Neuronal stem cell (in vitro differentiated cells): ENCODE data around the gene PIK3R2.
"Not testable (repeated sequence)": the region's sequence is repeated elsewhere in the genome, so short reads cannot be mapped to it uniquely, and the experiment has no call there.

ENCODE experiments used
- DNase-seq: peaks from one replicate; pipeline ENCODE4 v3.0.0-alpha.2; 2013; ENCODE audit warnings: low spot score
- H2AFZ ChIP-seq: one replicate; pipeline ENCODE4 v1.6.1; 2013; ENCODE audit warnings: mild to moderate bottlenecking, low read length, inconsistent platforms
- H2AK5ac ChIP-seq: 2 replicates; pipeline ENCODE4 v1.6.1; 2013; ENCODE audit warnings: low read depth, mild to moderate bottlenecking, inconsistent platforms, low read length, moderate library complexity, mixed read lengths
- H2BK120ac ChIP-seq: 2 replicates; pipeline ENCODE4 v1.6.1; 2013; ENCODE audit warnings: low read depth, mild to moderate bottlenecking, inconsistent platforms, low read length, moderate library complexity, mixed read lengths
- H2BK12ac ChIP-seq: one replicate; pipeline ENCODE4 v1.6.1; 2013; ENCODE audit warnings: low read length, inconsistent platforms
- H2BK15ac ChIP-seq: 2 replicates; pipeline ENCODE4 v1.6.1; 2013; ENCODE audit warnings: mild to moderate bottlenecking, low read length, inconsistent platforms, mixed read lengths
- H2BK5ac ChIP-seq: one replicate; pipeline ENCODE4 v1.6.1; 2013; ENCODE audit warnings: inconsistent platforms, mild to moderate bottlenecking, low read length, moderate library complexity
- H3K14ac ChIP-seq: one replicate; pipeline ENCODE4 v1.6.1; 2013; ENCODE audit warnings: low read length, inconsistent platforms
- H3K18ac ChIP-seq: 2 replicates; pipeline ENCODE4 v1.6.1; 2013; ENCODE audit warnings: low read length, inconsistent platforms
- H3K23ac ChIP-seq: 2 replicates; pipeline ENCODE4 v1.6.1; 2013; ENCODE audit warnings: low read depth, mild to moderate bottlenecking, mixed read lengths, low read length, inconsistent platforms; ENCODE audit not compliant: poor library complexity
- H3K27ac ChIP-seq: replicated peaks from 3 replicates; pipeline ENCODE4 v1.5.1; 2013; ENCODE audit warnings: low read length, inconsistent platforms
- H3K27me3 ChIP-seq, 3 experiments: 2 replicates each; pipeline ENCODE4 v1.6.1; 2013; ENCODE audit warnings: low read length in 3 of 3, mild to moderate bottlenecking in 2 of 3, inconsistent platforms in 1 of 3, low read depth in 1 of 3, mixed read lengths in 1 of 3, moderate library complexity in 1 of 3; ENCODE audit not compliant: control insufficient read depth in 3 of 3, insufficient read depth in 3 of 3
- H3K36me3 ChIP-seq, 2 donors: replicated peaks in 1 of 2; 2 replicates each; pipeline ENCODE4 v1.6.1; 2013; ENCODE audit warnings: low read length in 2 of 2; ENCODE audit not compliant: control insufficient read depth in 2 of 2, insufficient read depth in 2 of 2
- H3K4ac ChIP-seq: 2 replicates; pipeline ENCODE4 v1.6.1; 2013; ENCODE audit warnings: inconsistent platforms, mild to moderate bottlenecking, low read length, moderate library complexity
- H3K4me1 ChIP-seq, 2 donors: 1 replicate in 1 of 2; 2 replicates in 1 of 2; pipeline ENCODE4 v1.6.1; 2013; ENCODE audit warnings: low read length in 2 of 2, low read depth in 1 of 2; ENCODE audit not compliant: control insufficient read depth in 2 of 2, insufficient read depth in 1 of 2
- H3K4me2 ChIP-seq: one replicate; pipeline ENCODE4 v1.6.1; 2013; ENCODE audit warnings: mild to moderate bottlenecking, low read length, inconsistent platforms; ENCODE audit not compliant: insufficient read depth, poor library complexity, severe bottlenecking
- H3K4me3 ChIP-seq, 2 donors: 2 replicates each; pipeline ENCODE4 v1.5.1; 2013; ENCODE audit warnings: low read length in 2 of 2, mild to moderate bottlenecking in 2 of 2, inconsistent platforms in 1 of 2, moderate library complexity in 1 of 2
- H3K79me1 ChIP-seq: one replicate; pipeline ENCODE4 v1.6.1; 2013; ENCODE audit warnings: low read depth, mild to moderate bottlenecking, inconsistent platforms, low read length, moderate library complexity
- H3K9ac ChIP-seq: one replicate; pipeline ENCODE4 v1.6.1; 2013; ENCODE audit warnings: mild to moderate bottlenecking, low read depth, low read length, inconsistent platforms; ENCODE audit not compliant: poor library complexity
- H3K9me3 ChIP-seq, 2 donors: replicated peaks in 1 of 2; 2 replicates each; pipeline versions ENCODE3 to v1.6.1; 2013; ENCODE audit warnings: low read length in 2 of 2, mild to moderate bottlenecking in 2 of 2, inconsistent platforms in 1 of 2, low read depth in 1 of 2, mixed read lengths in 1 of 2, moderate library complexity in 1 of 2; ENCODE audit not compliant: control insufficient read depth in 2 of 2, insufficient read depth in 1 of 2
- H4K8ac ChIP-seq: one replicate; pipeline ENCODE4 v1.6.1; 2013; ENCODE audit warnings: low read depth, mild to moderate bottlenecking, inconsistent platforms, low read length, moderate library complexity
- H4K91ac ChIP-seq: one replicate; pipeline ENCODE4 v1.6.1; 2013; ENCODE audit warnings: low read length, low read depth, mild to moderate bottlenecking, inconsistent platforms; ENCODE audit not compliant: poor library complexity
- WGBS, 2 donors: extraction: QIAGEN DNeasy Blood & Tissue Kit; methylation state at CpG; one replicate each; pipeline ENCODE4 v1.1.7; 2013; ENCODE audit warnings: missing lambda C conversion rate in 2 of 2, mixed read lengths in 1 of 2; ENCODE audit not compliant: insufficient read length in 2 of 2, insufficient replicate concordance in 1 of 2; ENCODE audit errors: extremely low coverage in 2 of 2; 5-methylcytosine and 5-hydroxymethylcytosine counted together

PIK3R2 gene

GRCh38 chr19:18208098-18208951, 55.4 kb downstream of the PIK3R2 start:
- no peak overlapping the region for H2BK5ac ChIP-seq
- peak overlapping the region; percentile 23 for H3K23ac ChIP-seq
- no peak overlapping the region for H3K4ac ChIP-seq
- H2BK12ac ChIP-seq: no peak overlapping the region
- no peak overlapping the region for H2BK120ac ChIP-seq
- H3K27me3 ChIP-seq: peaks cover 1 to 4% (median 4%) of the 10 kb centered on the region in 3 experiments
- H2AK5ac ChIP-seq: no peak overlapping the region
- H3K27ac ChIP-seq: no peak overlapping the region
- WGBS, 2 donors: no CpG with 5 or more reads among the region's 32 CpGs
- no peak overlapping the region for H3K9ac ChIP-seq
- H3K36me3 ChIP-seq: no peaks in the 10 kb centered on the region
- H4K91ac ChIP-seq: no peak overlapping the region
- no peak overlapping the region for H3K4me3 ChIP-seq
- no peak overlapping the region for H3K4me2 ChIP-seq
- H3K79me1 ChIP-seq: peaks cover under 1% of the 10 kb centered on the region
- peaks cover 0 to under 1% of the 10 kb centered on the region in 2 donors for H3K9me3 ChIP-seq
- H3K14ac ChIP-seq: no peak overlapping the region
- H3K18ac ChIP-seq: no peak overlapping the region
- H4K8ac ChIP-seq: no peak overlapping the region
- peaks cover 11% of the 10 kb centered on the region in 2 donors for H3K4me1 ChIP-seq
- no peak overlapping the region for H2BK15ac ChIP-seq
- no peak overlapping the region for H2AFZ ChIP-seq
- no peak for DNase-seq

GRCh38 chr19:18209912-18210311, 56.9 kb downstream of the PIK3R2 start:
- no CpG with 5 or more reads among the region's 5 CpGs for WGBS, 2 donors
- not testable (repeated sequence) for H3K36me3 ChIP-seq, H3K23ac ChIP-seq, H2AFZ ChIP-seq, H3K18ac ChIP-seq, H3K14ac ChIP-seq, H2BK5ac ChIP-seq, H3K4me3 ChIP-seq, H3K4ac ChIP-seq, H4K91ac ChIP-seq, H2BK120ac ChIP-seq, H3K4me2 ChIP-seq, H3K27ac ChIP-seq, H3K9ac ChIP-seq, H2BK15ac ChIP-seq, H3K27me3 ChIP-seq, H3K9me3 ChIP-seq, H3K79me1 ChIP-seq, DNase-seq, H4K8ac ChIP-seq, H2AK5ac ChIP-seq, H3K4me1 ChIP-seq, H2BK12ac ChIP-seq

DNA sequence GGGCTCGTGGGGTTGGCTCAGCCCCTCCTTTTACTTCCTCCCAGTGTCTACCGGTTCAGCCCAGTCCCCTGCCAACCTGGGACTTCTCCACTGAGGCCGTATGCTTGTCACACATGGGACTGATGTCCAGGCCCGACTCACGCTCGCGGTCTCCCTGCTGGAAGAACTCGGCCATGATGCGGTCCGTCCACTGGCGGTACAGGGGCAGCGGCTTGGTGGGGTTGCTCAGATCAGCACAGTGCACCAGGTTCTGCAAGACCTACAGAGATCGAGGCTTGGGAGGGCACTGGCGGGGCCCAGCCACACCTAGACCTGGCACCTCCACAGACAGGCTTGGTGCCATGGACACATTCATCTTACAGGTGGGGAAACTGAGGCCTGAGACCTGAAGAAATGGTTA, 58.7 kb downstream of the PIK3R2 start:
- Histone ChIP-seq H3K23ac (no peak overlapping the region), H3K27ac (no peak overlapping the region), H3K9ac (no peak overlapping the region), H3K4ac (no peak overlapping the region), H4K8ac (no peak overlapping the region), H3K27me3 (peaks cover 0 to 4% (median 0%) of the 10 kb centered on the region in 3 experiments), H3K4me1 (no peaks in the 10 kb centered on the region), H2BK15ac (no peak overlapping the region), H3K79me1 (no peaks in the 10 kb centered on the region), H3K4me3 (no peak overlapping the region), H2AK5ac (no peak overlapping the region), H3K9me3 (peaks cover 0 to 2% of the 10 kb centered on the region in 2 donors), H3K18ac (no peak overlapping the region), H2BK12ac (no peak overlapping the region), H4K91ac (no peak overlapping the region), H3K14ac (peak overlapping the region; percentile 11), H3K4me2 (no peak overlapping the region), H2BK5ac (no peak overlapping the region), H3K36me3 (no peaks in the 10 kb centered on the region), H2BK120ac (no peak overlapping the region), H2AFZ (no peak overlapping the region)
- no peak for DNase-seq
- no CpG with 5 or more reads among the region's 14 CpGs for WGBS, 2 donors

DNA sequence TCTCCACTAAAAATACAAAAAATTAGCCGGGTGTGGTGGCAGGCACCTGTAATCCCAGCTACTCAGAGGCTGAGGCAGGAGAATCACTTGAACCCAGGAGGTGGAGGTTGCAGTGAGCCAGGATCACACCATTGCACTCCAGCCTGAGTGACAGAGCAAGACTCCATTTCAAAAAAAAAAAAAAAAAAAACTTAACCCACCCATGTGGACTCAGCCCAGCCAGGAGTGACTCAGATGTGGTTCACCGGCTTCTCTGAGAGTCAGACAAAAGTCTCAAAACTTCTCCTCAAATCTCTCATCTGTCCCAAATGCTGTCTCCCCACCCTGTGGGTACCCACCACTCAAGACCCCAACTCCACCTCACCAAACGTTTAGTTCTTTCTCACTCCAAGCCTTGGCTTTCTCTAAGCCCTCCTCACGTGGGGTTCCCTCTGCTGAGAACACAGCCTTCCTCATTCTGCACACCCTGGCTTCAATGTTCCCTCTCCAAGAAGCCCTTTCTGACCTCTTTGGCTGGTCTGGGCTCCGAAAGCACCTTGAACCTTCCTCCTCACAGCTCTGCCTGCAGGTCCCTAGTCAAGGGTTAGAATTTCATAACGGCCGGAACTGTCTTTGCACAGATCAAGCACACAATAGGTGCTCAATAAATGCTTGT, 61.9 kb downstream of the PIK3R2 start:
- no peak overlapping the region for H4K8ac ChIP-seq
- no peak overlapping the region for H3K14ac ChIP-seq
- H2AK5ac ChIP-seq: no peak overlapping the region
- no peak overlapping the region for H3K27ac ChIP-seq
- no peak overlapping the region for H3K4me3 ChIP-seq
- peaks cover 0 to 23% (median 8%) of the 10 kb centered on the region in 3 experiments for H3K27me3 ChIP-seq
- no peak overlapping the region for H2BK5ac ChIP-seq
- H4K91ac ChIP-seq: no peak overlapping the region
- H3K9ac ChIP-seq: no peak overlapping the region
- no peak overlapping the region for H2BK120ac ChIP-seq
- H3K79me1 ChIP-seq: no peaks in the 10 kb centered on the region
- no peak overlapping the region for H3K23ac ChIP-seq
- no peak overlapping the region for H3K4me2 ChIP-seq
- no peak overlapping the region for H3K18ac ChIP-seq
- no peaks in the 10 kb centered on the region for H3K36me3 ChIP-seq
- peaks cover 0 to 2% of the 10 kb centered on the region in 2 donors for H3K9me3 ChIP-seq
- H3K4ac ChIP-seq: no peak overlapping the region
- DNase-seq: no peak
- no peak overlapping the region for H2BK15ac ChIP-seq
- no CpG with 5 or more reads among the region's 7 CpGs for WGBS, 2 donors
- no peaks in the 10 kb centered on the region for H3K4me1 ChIP-seq
- no peak overlapping the region for H2BK12ac ChIP-seq
- no peak overlapping the region for H2AFZ ChIP-seq
